HCT116 (cell line): ENCODE data around the gene SLC7A8. TPM values are rescaled to one million over a fixed set of nuclear protein-coding genes. Genes with fewer than 3 reads are reported as not detected.

ENCODE experiments used
- ATAC-seq: fragments of 200-7000 bp; cut with Tn5 transposase; 2 replicates; pipeline ENCODE4 v1.9.1; 2020; ENCODE audit warnings: mild to moderate bottlenecking, moderate library complexity
- BruUV-seq: library from RNA; stranded (reverse); fragments of 400-500 nt; replicated peaks from 2 replicates; lab custom pipeline; 2021; lab: Mats Ljungman, UMichigan
- CTCF ChIA-PET: fragments of 300-600 bp; sonication (Branson Sonifier 250); formaldehyde crosslinking; loops from one replicate; lab custom pipeline; 2021; ENCODE audit warnings: antibody characterized with exemption; lab: Charles Lee
- POLR2A ChIA-PET: fragments of 300-600, 350-600 bp; sonication (Branson Sonifier 250); formaldehyde crosslinking; loops from one replicate; lab custom pipeline; 2021; ENCODE audit warnings: antibody characterized with exemption; lab: Charles Lee
- RAD21 ChIA-PET, 2 experiments: fragments of 300-600 bp; sonication (Branson Sonifier 250); formaldehyde crosslinking; loops; one replicate each; lab custom pipeline; 2023; ENCODE audit warnings: low total read pairs in 2 of 2; ENCODE audit not compliant: uncharacterized antibody in 2 of 2, unreplicated experiment in 2 of 2, low non-redundant PET in 1 of 2; lab: Charles Lee
- DNase-seq: peaks from one replicate; pipeline ENCODE4 v3.0.0-alpha.2; 2010; ENCODE audit warnings: low read depth, low spot score
- H2AFZ ChIP-seq: fragments of 200-600 bp; shearing (Covaris generic), sonication (generic); 2 replicates; pipeline ENCODE4 v1.6.1; 2017; ENCODE audit warnings: low read depth, mixed run types, mixed read lengths, antibody characterized with exemption, low read length; ENCODE audit not compliant: poor library complexity, severe bottlenecking
- H3K27ac ChIP-seq: 2 replicates; pipeline ENCODE4 v1.5.1; 2012; ENCODE audit warnings: low read depth, low read length
- H3K27me3 ChIP-seq: fragments of 200-600 bp; sonication (generic); 2 replicates; pipeline ENCODE4 v1.6.1; 2016; ENCODE audit warnings: mixed run types, low read length, mixed read lengths; ENCODE audit not compliant: insufficient read depth
- H3K36me3 ChIP-seq, 2 experiments: fragments of 200-500 bp in 1 of 2; fragments of 200-600 bp in 1 of 2; sonication (Bioruptor generic) in 1 of 2; sonication (generic) in 1 of 2; 2 replicates each; pipeline versions ENCODE4 v1.5.1 to v1.6.1; 2014 to 2016; ENCODE audit warnings: low read length in 2 of 2, inconsistent platforms in 1 of 2, mixed read lengths in 1 of 2, mixed run types in 1 of 2; ENCODE audit not compliant: insufficient read depth in 2 of 2, control insufficient read depth in 1 of 2
- H3K4me1 ChIP-seq, 2 experiments: fragments of 200-600 bp in 1 of 2; sonication (generic) in 1 of 2; 2 replicates each; pipeline versions ENCODE4 v1.5.1 to v1.6.1; 2012 to 2017; ENCODE audit warnings: low read length in 2 of 2, inconsistent platforms in 1 of 2, mild to moderate bottlenecking in 1 of 2, mixed read lengths in 1 of 2, mixed run types in 1 of 2, moderate library complexity in 1 of 2; ENCODE audit not compliant: insufficient read depth in 2 of 2, control insufficient read depth in 1 of 2
- H3K4me2 ChIP-seq: fragments of 200-600 bp; sonication (generic); 2 replicates; pipeline ENCODE4 v1.6.1; 2017; ENCODE audit warnings: mixed run types, low read length, mixed read lengths
- H3K4me3 ChIP-seq, 2 experiments: fragments of 200-600 bp in 1 of 2; sonication (generic) in 1 of 2; replicated peaks in 1 of 2; 2 replicates each; pipeline ENCODE4 v1.5.1; 2011 to 2016; ENCODE audit warnings: low read length in 2 of 2, control low read depth in 1 of 2, low read depth in 1 of 2, mild to moderate bottlenecking in 1 of 2, mixed read lengths in 1 of 2, mixed run types in 1 of 2
- H3K79me2 ChIP-seq: fragments of 200-600 bp; sonication (generic); 2 replicates; pipeline ENCODE4 v1.6.1; 2017; ENCODE audit warnings: mild to moderate bottlenecking, mixed run types, low read length, moderate library complexity, mixed read lengths; ENCODE audit not compliant: insufficient read depth
- H3K9ac ChIP-seq: fragments of 200-600 bp; sonication (generic); 2 replicates; pipeline ENCODE4 v1.6.1; 2016; ENCODE audit warnings: low read length, mixed read lengths
- H3K9me2 ChIP-seq: fragments of 200-600 bp; sonication (generic), shearing (Covaris generic); 2 replicates; pipeline ENCODE4 v1.6.1; 2017; ENCODE audit warnings: mixed run types, mild to moderate bottlenecking, moderate library complexity; ENCODE audit not compliant: insufficient read depth
- H3K9me3 ChIP-seq, 2 experiments: fragments of 200-500 bp in 1 of 2; fragments of 200-600 bp in 1 of 2; sonication (Bioruptor generic) in 1 of 2; sonication (generic) in 1 of 2; 2 replicates each; pipeline ENCODE4 v1.6.1; 2014 to 2017; ENCODE audit warnings: low read length in 2 of 2, mixed read lengths in 2 of 2, inconsistent platforms in 1 of 2, low read depth in 1 of 2, mild to moderate bottlenecking in 1 of 2, mixed run types in 1 of 2, moderate library complexity in 1 of 2; ENCODE audit not compliant: control insufficient read depth in 1 of 2, insufficient read depth in 1 of 2
- H4K20me1 ChIP-seq: fragments of 200-600 bp; sonication (generic), shearing (Covaris generic); 2 replicates; pipeline ENCODE4 v1.6.1; 2017; ENCODE audit warnings: mixed run types, mild to moderate bottlenecking, moderate library complexity; ENCODE audit not compliant: insufficient read depth
- CBX3 ChIP-seq: IDR thresholded peaks from 2 replicates; pipeline ENCODE4 v1.6.1; 2012; ENCODE audit warnings: low read depth
- ELF1 ChIP-seq: IDR thresholded peaks from 2 replicates; pipeline ENCODE4 v1.6.1; 2012; ENCODE audit warnings: low read depth, borderline replicate concordance
- EZH2phosphoT487 ChIP-seq: fragments of 200-600 bp; IDR thresholded peaks from 2 replicates; pipeline ENCODE4 v1.6.1; 2018; ENCODE audit warnings: antibody characterized with exemption, borderline replicate concordance
- FOSL1 ChIP-seq: IDR thresholded peaks from 2 replicates; pipeline ENCODE4 v1.6.1; 2012; ENCODE audit warnings: low read depth
- POLR2A ChIP-seq: IDR thresholded peaks from 2 replicates; pipeline ENCODE4 v1.7.0; 2011; ENCODE audit warnings: borderline replicate concordance; ENCODE audit not compliant: insufficient read depth, insufficient read length; ENCODE audit errors: extremely low read depth
- POLR2AphosphoS5 ChIP-seq: IDR thresholded peaks from 2 replicates; pipeline ENCODE4 v1.6.1; 2011; ENCODE audit warnings: mild to moderate bottlenecking, low read depth, low read length, moderate library complexity
- RAD21 ChIP-seq: IDR thresholded peaks from 2 replicates; pipeline ENCODE4 v1.6.1; 2012; ENCODE audit warnings: low read depth, mild to moderate bottlenecking
- SIN3A ChIP-seq: IDR thresholded peaks from 2 replicates; pipeline ENCODE4 v1.6.1; 2012; ENCODE audit warnings: low read depth
- SP1 ChIP-seq: IDR thresholded peaks from 2 replicates; pipeline ENCODE4 v1.6.1; 2012; ENCODE audit warnings: low read depth
- SRF ChIP-seq: IDR thresholded peaks from 2 replicates; pipeline ENCODE4 v1.6.1; 2012; ENCODE audit warnings: low read depth
- TCF7L2 ChIP-seq: IDR thresholded peaks from 2 replicates; pipeline ENCODE4 v1.7.0; 2011; ENCODE audit warnings: borderline replicate concordance, inconsistent platforms; ENCODE audit not compliant: insufficient read depth, insufficient read length; ENCODE audit errors: extremely low read depth
- YY1 ChIP-seq: IDR thresholded peaks from 2 replicates; pipeline ENCODE4 v1.6.1; 2011; ENCODE audit warnings: low read length, low read depth, moderate library complexity, mild to moderate bottlenecking; ENCODE audit not compliant: insufficient replicate concordance; ENCODE audit errors: extremely low read depth
- ZFX ChIP-seq: fragments of 450-650 bp; IDR thresholded peaks from 2 replicates; pipeline ENCODE4 v1.6.1; 2017
- intact Hi-C: fragments of 100-400 bp; cut with micrococcal nuclease; formaldehyde crosslinking; loops from 2 replicates; pipeline ENCODE4 v1.10.0; 2022
- total RNA-seq: library from RNA; stranded (reverse); gene quantifications from one replicate; pipeline ENCODE4 v1.2.1, GENCODE V29; 2021; ENCODE audit not compliant: unreplicated experiment
- TF ChIP-seq, protein P1 (sequence below): IDR thresholded peaks from 2 replicates; pipeline ENCODE4 v1.6.1; 2011; ENCODE audit warnings: mild to moderate bottlenecking, low read length, moderate library complexity; ENCODE audit not compliant: insufficient replicate concordance; ENCODE audit errors: extremely low read depth
- TF ChIP-seq, protein P2 (sequence below): IDR thresholded peaks from 2 replicates; pipeline ENCODE4 v1.6.1; 2012
- TF ChIP-seq, protein P3 (sequence below), 3 experiments: fragments of 200-600 bp in 1 of 3; sonication (generic) in 1 of 3; IDR thresholded peaks in 2 of 3; conservative IDR thresholded peaks in 1 of 3; 2 replicates each; pipeline ENCODE4 v1.5.1; 2012 to 2017; ENCODE audit warnings: low read depth in 2 of 3, low read length in 2 of 3, antibody characterized with exemption in 1 of 3, borderline replicate concordance in 1 of 3, control low read depth in 1 of 3, mild to moderate bottlenecking in 1 of 3, mixed read lengths in 1 of 3, mixed run types in 1 of 3, moderate library complexity in 1 of 3; ENCODE audit not compliant: insufficient read depth in 1 of 3

Gene SLC7A8
- total RNA-seq, 1 experiment from 2014 or later = 5.3 TPM

DNA sequence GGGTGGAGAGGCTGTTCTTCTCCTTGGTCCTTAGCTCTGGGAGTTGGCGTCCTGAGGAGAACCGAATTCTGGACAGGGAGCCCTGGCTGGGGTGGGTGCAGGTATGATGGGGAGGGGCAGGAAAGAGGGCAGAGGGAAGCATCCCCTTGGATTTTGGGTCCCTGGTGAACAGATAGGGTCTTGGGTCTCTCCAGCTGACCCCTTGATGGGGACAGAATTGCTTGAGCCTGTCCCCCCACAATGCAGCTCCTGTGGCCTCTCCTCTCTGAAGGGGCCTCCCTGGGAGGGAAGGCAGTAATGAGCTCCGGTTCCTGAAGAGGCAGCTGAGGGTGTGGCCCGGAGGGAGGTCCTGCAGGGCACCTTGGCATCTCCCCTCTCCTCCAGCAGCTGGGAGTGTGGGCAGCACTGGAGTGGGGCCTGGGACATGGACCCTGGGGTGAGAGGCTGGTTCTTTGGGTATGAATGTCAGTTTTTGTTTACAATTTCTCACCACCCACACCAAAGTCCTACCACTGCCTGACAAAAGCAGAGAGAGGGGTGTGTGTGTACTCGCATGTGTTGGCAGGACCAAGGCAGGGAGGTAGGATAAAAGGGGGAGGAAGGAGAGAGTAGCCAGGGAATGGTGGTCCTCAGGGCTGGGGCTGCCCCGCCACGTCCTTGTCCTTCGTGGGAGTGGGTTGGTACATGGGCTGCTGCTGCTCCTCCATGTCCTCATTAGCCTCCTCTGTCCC, 56.7 kb downstream of the SLC7A8 start:
- Histone ChIP-seq H3K4me2 (no peak overlapping the region), H3K79me2 (no peaks in the 10 kb centered on the region), H3K9ac (no peak overlapping the region), H3K4me1 (no peaks in the 10 kb centered on the region), H3K4me3 (no peak overlapping the region), H3K27ac (no peak overlapping the region), H3K9me3 (no peaks in the 10 kb centered on the region), H3K36me3 (no peaks in the 10 kb centered on the region), H3K9me2 (no peaks in the 10 kb centered on the region), H2AFZ (no peak overlapping the region), H3K27me3 (no peaks in the 10 kb centered on the region), H4K20me1 (no peaks in the 10 kb centered on the region)
- no TSS peak for BruUV-seq
- POLR2A ChIA-PET = interaction anchor here (0.6 kb wide), 1 partner anchor 244 kb away, joined by 3 read pairs; no protein-coding TSS in a partner anchor
- ATAC-seq (no peak), DNase-seq (no peak)
- intact Hi-C loops = no loop called here
- CTCF ChIA-PET = no interaction called here
- RAD21 ChIA-PET = no interaction called here
- TF ChIP-seq CBX3 (no peak), ELF1 (no peak)

DNA sequence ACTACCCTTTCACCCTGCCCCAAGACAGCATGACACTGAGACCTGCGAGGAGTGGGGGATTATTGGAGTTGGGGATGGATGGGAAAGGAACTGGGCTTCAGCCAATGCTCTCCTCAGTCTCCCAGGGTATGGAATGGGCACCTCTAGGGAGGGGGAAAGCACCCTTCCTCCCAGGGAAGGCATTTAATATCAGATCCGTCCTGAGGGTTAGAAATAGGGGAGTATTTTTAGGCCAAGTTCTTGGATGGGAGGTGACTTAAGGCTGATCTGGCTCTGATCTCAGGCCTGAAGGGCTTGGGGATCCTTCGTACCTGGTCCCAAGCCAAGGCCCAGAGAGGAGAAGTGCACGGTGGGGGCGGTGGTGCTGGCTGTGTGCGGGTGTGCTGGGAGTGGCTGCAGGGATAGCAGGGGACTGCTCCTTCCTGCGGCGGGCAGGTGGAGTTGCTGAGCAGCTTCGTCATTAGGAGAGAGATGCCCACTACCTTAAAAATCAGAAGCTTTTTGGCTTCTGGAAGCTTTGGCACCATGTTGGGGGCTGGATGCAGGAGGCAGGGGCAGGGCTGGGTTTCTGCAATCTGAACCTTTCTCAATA, 57.4 kb downstream of the SLC7A8 start:
- Histone ChIP-seq H4K20me1 (no peaks in the 10 kb centered on the region), H3K9ac (no peak overlapping the region), H3K27me3 (no peaks in the 10 kb centered on the region), H2AFZ (no peak overlapping the region)
- RAD21 ChIA-PET = no interaction called here
- TF ChIP-seq EZH2phosphoT487 (no peak), RAD21 (no peak), SP1 (no peak), SIN3A (no peak), TCF7L2 (no peak), YY1 (no peak), ZFX (no peak), FOSL1 (no peak), POLR2AphosphoS5 (no peak), SRF (no peak), POLR2A (no peak)
- TF ChIP-seq, protein P1, sequence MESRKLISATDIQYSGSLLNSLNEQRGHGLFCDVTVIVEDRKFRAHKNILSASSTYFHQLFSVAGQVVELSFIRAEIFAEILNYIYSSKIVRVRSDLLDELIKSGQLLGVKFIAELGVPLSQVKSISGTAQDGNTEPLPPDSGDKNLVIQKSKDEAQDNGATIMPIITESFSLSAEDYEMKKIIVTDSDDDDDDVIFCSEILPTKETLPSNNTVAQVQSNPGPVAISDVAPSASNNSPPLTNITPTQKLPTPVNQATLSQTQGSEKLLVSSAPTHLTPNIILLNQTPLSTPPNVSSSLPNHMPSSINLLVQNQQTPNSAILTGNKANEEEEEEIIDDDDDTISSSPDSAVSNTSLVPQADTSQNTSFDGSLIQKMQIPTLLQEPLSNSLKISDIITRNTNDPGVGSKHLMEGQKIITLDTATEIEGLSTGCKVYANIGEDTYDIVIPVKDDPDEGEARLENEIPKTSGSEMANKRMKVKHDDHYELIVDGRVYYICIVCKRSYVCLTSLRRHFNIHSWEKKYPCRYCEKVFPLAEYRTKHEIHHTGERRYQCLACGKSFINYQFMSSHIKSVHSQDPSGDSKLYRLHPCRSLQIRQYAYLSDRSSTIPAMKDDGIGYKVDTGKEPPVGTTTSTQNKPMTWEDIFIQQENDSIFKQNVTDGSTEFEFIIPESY = no peak
- TF ChIP-seq, protein P2, sequence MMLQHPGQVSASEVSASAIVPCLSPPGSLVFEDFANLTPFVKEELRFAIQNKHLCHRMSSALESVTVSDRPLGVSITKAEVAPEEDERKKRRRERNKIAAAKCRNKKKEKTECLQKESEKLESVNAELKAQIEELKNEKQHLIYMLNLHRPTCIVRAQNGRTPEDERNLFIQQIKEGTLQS = no peak
- TF ChIP-seq, protein P3, sequence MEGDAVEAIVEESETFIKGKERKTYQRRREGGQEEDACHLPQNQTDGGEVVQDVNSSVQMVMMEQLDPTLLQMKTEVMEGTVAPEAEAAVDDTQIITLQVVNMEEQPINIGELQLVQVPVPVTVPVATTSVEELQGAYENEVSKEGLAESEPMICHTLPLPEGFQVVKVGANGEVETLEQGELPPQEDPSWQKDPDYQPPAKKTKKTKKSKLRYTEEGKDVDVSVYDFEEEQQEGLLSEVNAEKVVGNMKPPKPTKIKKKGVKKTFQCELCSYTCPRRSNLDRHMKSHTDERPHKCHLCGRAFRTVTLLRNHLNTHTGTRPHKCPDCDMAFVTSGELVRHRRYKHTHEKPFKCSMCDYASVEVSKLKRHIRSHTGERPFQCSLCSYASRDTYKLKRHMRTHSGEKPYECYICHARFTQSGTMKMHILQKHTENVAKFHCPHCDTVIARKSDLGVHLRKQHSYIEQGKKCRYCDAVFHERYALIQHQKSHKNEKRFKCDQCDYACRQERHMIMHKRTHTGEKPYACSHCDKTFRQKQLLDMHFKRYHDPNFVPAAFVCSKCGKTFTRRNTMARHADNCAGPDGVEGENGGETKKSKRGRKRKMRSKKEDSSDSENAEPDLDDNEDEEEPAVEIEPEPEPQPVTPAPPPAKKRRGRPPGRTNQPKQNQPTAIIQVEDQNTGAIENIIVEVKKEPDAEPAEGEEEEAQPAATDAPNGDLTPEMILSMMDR (IDR thresholded peaks at IDR 0.05 in 2 of 3, conservative IDR thresholded peaks at IDR 0.05 in 1 of 3; ENCODE audit: borderline replicate concordance in 1 of 3, insufficient read depth in 1 of 3, low read depth in 2 of 3, low read length in 2 of 3) = no peak
- TF ChIP-seq, all 23 proteins: peak for 0
- no peaks in the 10 kb centered on the region for H3K36me3 ChIP-seq
- CTCF ChIA-PET = interaction anchor here (2.1 kb wide), 1 partner anchor 59 kb away, joined by 5 read pairs; no protein-coding TSS in a partner anchor
- ATAC-seq (no peak), DNase-seq (no peak)
- no peaks in the 10 kb centered on the region for H3K4me1 ChIP-seq
- no peak overlapping the region for H3K27ac ChIP-seq
- BruUV-seq = no TSS peak
- H3K4me2 ChIP-seq = no peak overlapping the region
- no peaks in the 10 kb centered on the region for H3K9me2 ChIP-seq
- H3K79me2 ChIP-seq = no peaks in the 10 kb centered on the region
- H3K4me3 ChIP-seq = no peak overlapping the region
- intact Hi-C loops = no loop called here
- POLR2A ChIA-PET = interaction anchor here (0.6 kb wide), 1 partner anchor 243 kb away, joined by 3 read pairs; no protein-coding TSS in a partner anchor
- H3K9me3 ChIP-seq = no peaks in the 10 kb centered on the region
